ENCODE results near the gene SMYD2. TPM values are rescaled to one million over a fixed set of nuclear protein-coding genes. Genes with fewer than 3 reads are reported as not detected.

SMYD2 gene
- polyA plus RNA-seq, 3 donors = 14.2 to 28.4 (median 23.6) TPM

DNA sequence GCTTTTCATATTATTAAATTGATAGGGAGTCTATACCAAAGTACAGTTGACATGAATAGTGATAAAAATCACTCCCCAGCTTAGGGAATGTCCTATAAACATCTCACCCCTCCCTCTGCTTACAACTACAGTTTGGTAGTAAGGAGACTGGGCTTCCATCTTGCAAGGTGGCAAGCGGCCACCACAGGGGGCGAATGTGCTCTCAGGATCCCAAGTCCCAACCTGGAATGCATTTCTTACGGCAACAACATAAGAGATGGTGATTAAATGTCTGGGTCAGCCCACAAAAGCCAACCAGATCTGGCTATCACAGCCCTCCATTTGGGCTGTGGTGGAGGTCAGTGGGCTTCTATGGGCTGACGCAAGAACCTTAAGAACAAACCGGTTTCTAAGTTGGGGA, 68.0 kb downstream of the SMYD2 start:
- H3K27ac ChIP-seq (ENCODE audit: low read depth in 1 of 2, low read length in 2 of 2) = no peak overlapping the region
- no peaks in the 10 kb centered on the region for H3K79me2 ChIP-seq (ENCODE audit: insufficient read depth, low read length)
- no peak overlapping the region for H3K9ac ChIP-seq (ENCODE audit: insufficient read depth, low read length, poor library complexity, severe bottlenecking)
- Mint-ChIP-seq H3K4me3 (no peak overlapping the region), H3K36me3 (peaks cover 6 to 7% of the 10 kb centered on the region in 2 donors), H3K27ac (no peak overlapping the region), H3K9me3 (peaks cover 5 to 19% (median 16%) of the 10 kb centered on the region in 7 donors), H3K27me3 (ENCODE audit: low read depth in 3 of 3) (peaks cover 0 to 7% (median 4%) of the 10 kb centered on the region in 3 donors), H3K4me1 (no peaks in the 10 kb centered on the region)
- DNase-seq = no peak
- no peaks in the 10 kb centered on the region for H3K27me3 ChIP-seq (ENCODE audit: control insufficient read depth in 2 of 2, insufficient read depth in 2 of 2, low read length in 2 of 2)
- H3K36me3 ChIP-seq (replicated peaks in 1 of 2; ENCODE audit: control insufficient read depth in 1 of 2, insufficient read depth in 2 of 2, low read length in 2 of 2) = no peaks in the 10 kb centered on the region
- peaks cover 7 to 14% of the 10 kb centered on the region in 2 donors for H3K9me3 ChIP-seq (replicated peaks in 1 of 2; ENCODE audit: control insufficient read depth in 1 of 2, insufficient read depth in 1 of 2, low read length in 2 of 2)
- H4K20me1 ChIP-seq (ENCODE audit: insufficient read depth, low read length) = no peaks in the 10 kb centered on the region
- no peaks in the 10 kb centered on the region for H3K4me1 ChIP-seq (ENCODE audit: control insufficient read depth in 1 of 2, insufficient read depth in 2 of 2, low read length in 2 of 2)
- no peak overlapping the region for H3K4me3 ChIP-seq (replicated peaks in 1 of 3; ENCODE audit: low read depth in 2 of 3, low read length in 3 of 3)
- no CpG with 5 or more reads among the region's 5 CpGs for WGBS (ENCODE audit: insufficient coverage)
- H2AFZ ChIP-seq (ENCODE audit: insufficient read depth, low read depth, low read length, poor library complexity, severe bottlenecking) = no peak overlapping the region
- TF ChIP-seq, protein P1, sequence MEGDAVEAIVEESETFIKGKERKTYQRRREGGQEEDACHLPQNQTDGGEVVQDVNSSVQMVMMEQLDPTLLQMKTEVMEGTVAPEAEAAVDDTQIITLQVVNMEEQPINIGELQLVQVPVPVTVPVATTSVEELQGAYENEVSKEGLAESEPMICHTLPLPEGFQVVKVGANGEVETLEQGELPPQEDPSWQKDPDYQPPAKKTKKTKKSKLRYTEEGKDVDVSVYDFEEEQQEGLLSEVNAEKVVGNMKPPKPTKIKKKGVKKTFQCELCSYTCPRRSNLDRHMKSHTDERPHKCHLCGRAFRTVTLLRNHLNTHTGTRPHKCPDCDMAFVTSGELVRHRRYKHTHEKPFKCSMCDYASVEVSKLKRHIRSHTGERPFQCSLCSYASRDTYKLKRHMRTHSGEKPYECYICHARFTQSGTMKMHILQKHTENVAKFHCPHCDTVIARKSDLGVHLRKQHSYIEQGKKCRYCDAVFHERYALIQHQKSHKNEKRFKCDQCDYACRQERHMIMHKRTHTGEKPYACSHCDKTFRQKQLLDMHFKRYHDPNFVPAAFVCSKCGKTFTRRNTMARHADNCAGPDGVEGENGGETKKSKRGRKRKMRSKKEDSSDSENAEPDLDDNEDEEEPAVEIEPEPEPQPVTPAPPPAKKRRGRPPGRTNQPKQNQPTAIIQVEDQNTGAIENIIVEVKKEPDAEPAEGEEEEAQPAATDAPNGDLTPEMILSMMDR (IDR thresholded peaks at IDR 0.05) = no peak
- H3K4me2 ChIP-seq (replicated peaks; ENCODE audit: extremely low read depth, low read length, poor library complexity, severe bottlenecking) = no peak overlapping the region
- intact Hi-C loops (cut with micrococcal nuclease) = no loop called here

DNA sequence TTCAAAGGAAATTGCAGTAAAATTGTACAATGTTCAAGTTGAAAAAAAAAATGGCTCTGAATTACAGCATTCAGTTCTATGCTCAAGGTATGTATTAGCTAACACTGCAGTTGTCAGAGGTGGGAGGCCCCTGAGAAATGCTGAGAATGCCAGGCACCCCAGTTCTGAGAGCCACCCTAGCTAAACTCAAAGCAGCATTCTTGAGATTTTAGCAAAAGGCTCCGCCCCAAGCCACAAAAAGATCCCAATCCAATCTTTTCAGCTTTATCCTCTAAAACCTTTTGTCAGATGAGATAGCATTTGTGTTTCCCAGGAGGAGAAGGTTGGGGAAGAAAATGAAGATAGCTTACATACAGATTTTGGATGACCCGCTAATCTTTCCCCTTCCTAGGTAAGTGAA, 68.8 kb downstream of the SMYD2 start:
- H3K79me2 ChIP-seq (ENCODE audit: insufficient read depth, low read length) = no peaks in the 10 kb centered on the region
- no peaks in the 10 kb centered on the region for H3K4me1 Mint-ChIP-seq
- no CpG with 5 or more reads among the region's 2 CpGs for WGBS (ENCODE audit: insufficient coverage)
- no peak for DNase-seq
- peaks cover 7 to 9% of the 10 kb centered on the region in 2 donors for H3K9me3 ChIP-seq (replicated peaks in 1 of 2; ENCODE audit: control insufficient read depth in 1 of 2, insufficient read depth in 1 of 2, low read length in 2 of 2)
- H3K4me3 Mint-ChIP-seq = no peak overlapping the region
- no peaks in the 10 kb centered on the region for H3K36me3 ChIP-seq (replicated peaks in 1 of 2; ENCODE audit: control insufficient read depth in 1 of 2, insufficient read depth in 2 of 2, low read length in 2 of 2)
- peaks cover 0 to 7% (median 4%) of the 10 kb centered on the region in 3 donors for H3K27me3 Mint-ChIP-seq (ENCODE audit: low read depth in 3 of 3)
- intact Hi-C loops (cut with micrococcal nuclease) = no loop called here
- H4K20me1 ChIP-seq (ENCODE audit: insufficient read depth, low read length) = no peaks in the 10 kb centered on the region
- no peak overlapping the region for H3K27ac ChIP-seq (ENCODE audit: low read depth in 1 of 2, low read length in 2 of 2)
- no peak overlapping the region for H3K4me3 ChIP-seq (replicated peaks in 1 of 3; ENCODE audit: low read depth in 2 of 3, low read length in 3 of 3)
- H3K27me3 ChIP-seq (ENCODE audit: control insufficient read depth in 2 of 2, insufficient read depth in 2 of 2, low read length in 2 of 2) = no peaks in the 10 kb centered on the region
- no peak overlapping the region for H2AFZ ChIP-seq (ENCODE audit: insufficient read depth, low read depth, low read length, poor library complexity, severe bottlenecking)
- TF ChIP-seq, protein P1 (IDR thresholded peaks at IDR 0.05) = no peak
- H3K4me1 ChIP-seq (ENCODE audit: control insufficient read depth in 1 of 2, insufficient read depth in 2 of 2, low read length in 2 of 2) = no peaks in the 10 kb centered on the region
- H3K36me3 Mint-ChIP-seq = peaks cover 2 to 3% of the 10 kb centered on the region in 2 donors
- no peak overlapping the region for H3K4me2 ChIP-seq (replicated peaks; ENCODE audit: extremely low read depth, low read length, poor library complexity, severe bottlenecking)
- H3K9me3 Mint-ChIP-seq = peaks cover 4 to 14% (median 10%) of the 10 kb centered on the region in 7 donors
- no peak overlapping the region for H3K27ac Mint-ChIP-seq
- no peak overlapping the region for H3K9ac ChIP-seq (ENCODE audit: insufficient read depth, low read length, poor library complexity, severe bottlenecking)

All from CD14-positive monocyte (primary cell).